GM18511 (cell line): ENCODE measurements around the gene TUBD1.

Source experiments
- ATAC-seq: cut with Tn5 transposase; IDR thresholded peaks from one replicate; pipeline ENCODE4 v1.9.1; 2021; ENCODE audit warnings: mild to moderate bottlenecking, moderate library complexity; ENCODE audit not compliant: unreplicated experiment

TUBD1 gene

DNA sequence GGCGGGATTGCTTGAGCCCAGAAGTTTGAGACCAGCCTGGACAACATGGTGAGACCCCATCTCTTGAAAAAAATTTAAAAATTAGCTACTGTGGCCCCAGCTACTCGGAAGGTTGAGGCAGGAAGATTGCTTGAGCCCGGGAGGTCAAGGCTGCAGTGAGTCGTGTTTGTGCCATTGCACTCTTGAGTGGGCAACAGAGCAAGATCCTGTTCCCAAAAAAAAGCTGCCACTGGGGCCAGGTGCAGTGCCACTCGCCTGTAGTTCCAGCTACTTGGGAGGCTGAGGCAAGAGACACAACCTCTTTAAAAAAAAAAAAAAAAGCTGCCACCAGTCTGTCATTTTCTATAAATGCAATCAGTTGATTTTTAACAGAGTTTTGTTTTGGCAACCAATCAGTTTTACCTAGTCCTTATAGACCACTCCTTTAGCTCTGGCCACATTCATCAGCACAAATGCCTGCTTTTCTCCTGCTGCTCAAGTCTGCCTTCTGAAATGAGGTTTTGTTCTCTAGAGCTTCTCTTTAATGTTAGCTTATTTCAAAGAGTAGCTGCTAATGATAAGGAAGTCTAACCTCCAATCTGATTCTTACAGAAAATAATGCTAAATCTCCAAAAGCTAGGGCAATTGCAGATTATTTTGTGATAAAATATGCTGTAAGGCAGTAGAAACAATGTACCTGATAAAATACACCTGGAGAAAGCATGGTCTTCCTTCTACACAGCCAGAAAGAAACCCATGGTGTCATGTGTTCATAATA, 64.8 kb downstream of the TUBD1 start:
- ATAC-seq = no peak

DNA sequence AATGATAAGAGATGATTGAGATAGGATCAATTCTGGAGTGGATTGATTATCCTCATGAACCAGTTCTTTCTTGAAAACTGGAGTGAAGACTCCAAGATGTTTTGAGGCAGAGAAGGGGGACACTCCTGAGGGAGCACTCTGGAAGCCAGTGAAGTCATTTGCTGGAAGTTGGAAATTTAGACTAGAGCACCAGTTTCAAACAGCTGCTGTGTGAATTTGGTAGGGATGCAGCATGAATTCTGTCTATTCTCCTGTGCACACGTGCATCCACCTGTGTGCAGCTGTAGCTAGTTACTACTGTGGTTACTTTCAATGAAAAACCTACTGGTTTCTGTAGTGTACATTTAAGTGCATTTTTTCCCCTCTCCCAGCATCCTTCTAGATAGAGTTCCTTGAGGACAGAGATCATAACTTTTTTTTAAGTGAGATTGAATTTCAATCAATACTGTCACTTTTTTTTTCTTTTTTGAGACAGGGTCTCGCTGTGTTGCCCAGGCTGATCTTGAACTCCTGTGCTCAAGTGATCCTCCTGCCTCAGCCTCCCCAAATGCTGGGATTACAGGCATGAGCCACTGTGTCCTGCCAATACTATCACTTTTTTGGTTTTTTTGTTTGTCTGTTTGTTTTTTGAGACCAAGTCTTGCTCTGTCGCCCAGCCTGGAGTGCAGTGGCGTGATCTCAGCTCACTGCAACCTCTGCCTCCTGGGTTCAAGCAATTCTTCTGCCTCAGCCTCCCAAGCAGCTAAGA, 65.9 kb downstream of the TUBD1 start:
- ATAC-seq = no peak

DNA sequence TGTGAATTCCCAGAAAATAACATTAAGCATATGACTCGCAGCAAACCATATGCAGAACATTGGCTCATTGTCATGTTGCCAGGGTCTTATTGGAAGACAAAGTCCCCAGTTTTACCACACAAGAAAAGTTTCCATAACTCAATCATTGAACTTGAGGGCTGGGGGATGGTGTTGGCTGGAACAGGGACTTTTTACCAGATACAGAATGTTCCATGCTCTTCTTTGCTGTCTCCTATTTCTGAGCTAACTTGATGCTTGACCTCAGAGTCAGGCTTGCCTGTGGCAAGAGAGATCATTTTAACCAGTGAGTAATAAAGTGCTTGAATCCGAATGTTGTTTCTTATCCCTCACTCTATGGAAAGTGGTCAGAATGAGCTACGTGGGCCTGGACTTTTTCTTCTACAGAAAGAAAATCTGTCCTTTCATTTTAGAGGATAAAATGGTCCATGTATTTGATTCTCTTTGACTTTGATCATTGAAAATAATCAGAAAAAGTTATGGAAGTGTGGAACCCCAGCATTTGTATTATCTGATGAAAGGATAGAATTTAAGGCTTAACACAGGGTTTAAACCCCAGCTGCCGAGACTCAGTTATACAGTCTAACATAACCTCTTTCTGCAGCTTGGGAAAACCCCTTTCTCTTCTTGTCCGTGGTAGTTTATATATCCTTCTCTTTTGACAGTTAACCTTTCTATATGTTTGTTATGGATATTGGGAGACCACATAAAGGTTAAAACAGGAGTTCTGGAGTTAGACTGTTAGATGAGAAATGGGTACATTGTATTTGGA, 67.0 kb downstream of the TUBD1 start:
- ATAC-seq = no peak

DNA sequence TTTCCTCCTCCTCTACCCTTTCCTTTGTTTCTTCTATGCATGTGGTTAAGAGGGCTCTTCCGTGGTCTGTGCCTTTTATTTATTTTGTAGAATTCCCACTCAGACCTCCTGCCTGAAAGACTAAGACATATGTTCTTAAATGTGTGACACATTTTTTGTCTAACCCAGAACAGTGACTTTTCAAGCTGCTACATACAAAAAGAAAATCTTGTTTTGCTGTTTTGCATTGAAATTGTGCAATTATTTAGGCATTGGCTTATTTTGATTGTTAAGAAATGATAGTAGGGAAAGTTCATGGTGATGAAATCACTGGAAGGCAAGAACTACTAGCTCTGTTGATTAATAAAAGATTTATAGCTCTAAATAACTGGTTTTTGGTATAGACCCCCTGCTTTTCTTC, 76.8 kb downstream of the TUBD1 start:
- ATAC-seq = no peak

DNA sequence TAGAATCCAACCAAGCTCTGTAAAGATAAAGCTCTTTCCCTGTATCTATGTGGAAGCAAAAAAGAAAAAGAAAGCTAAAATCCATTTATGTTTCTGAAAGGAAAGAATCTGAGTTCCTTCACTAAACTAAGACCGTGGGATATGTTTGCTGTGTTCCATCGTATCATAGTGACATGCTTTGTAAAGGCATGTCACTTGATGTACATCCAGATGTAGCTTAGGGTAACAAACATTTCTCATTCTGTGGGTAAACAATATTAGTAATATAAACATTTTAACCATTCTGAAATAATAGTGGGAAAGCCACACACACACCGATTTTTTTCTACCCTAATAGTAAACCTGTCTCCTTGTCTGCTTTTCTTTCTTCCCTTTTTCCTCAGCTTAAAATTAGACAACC, 78.1 kb downstream of the TUBD1 start:
- no peak for ATAC-seq

DNA sequence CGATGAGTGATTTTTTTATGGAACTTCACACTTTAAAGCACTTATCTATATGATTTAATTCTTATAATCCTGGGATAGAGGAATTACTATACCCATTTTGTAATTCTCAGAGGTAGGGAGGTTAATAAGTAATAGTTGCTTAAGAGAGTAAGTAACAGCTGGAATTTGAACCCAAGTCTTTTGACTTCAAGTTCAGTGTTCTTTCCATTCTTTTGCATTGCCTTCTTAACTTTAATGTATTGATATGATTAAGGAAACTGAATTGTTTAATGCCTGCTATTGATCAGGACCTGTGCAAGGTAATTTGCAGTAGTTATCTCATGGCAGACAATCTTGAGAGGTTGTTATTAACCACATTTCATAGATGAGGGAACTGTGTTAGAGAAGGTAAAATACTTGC, 78.5 kb downstream of the TUBD1 start:
- no peak for ATAC-seq

DNA sequence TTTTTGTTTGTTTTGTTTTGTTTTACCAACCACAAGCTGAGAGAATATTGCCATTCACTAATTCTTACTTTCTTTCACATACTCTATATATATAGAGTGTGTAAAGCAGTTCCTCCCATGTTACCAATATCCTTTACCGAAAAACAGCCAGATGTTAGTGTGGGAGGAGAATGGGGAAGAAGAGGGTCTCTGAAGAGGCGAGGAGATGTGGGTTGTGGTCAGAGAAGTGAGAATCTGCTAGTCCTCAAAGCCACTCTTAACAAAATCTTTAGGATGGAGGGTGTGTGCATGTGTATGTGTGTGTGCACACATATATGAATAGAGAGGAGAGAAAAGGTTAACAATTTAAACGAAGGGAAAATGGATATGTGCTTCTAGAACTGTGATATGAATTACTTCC, 80.6 kb downstream of the TUBD1 start:
- no peak for ATAC-seq

DNA sequence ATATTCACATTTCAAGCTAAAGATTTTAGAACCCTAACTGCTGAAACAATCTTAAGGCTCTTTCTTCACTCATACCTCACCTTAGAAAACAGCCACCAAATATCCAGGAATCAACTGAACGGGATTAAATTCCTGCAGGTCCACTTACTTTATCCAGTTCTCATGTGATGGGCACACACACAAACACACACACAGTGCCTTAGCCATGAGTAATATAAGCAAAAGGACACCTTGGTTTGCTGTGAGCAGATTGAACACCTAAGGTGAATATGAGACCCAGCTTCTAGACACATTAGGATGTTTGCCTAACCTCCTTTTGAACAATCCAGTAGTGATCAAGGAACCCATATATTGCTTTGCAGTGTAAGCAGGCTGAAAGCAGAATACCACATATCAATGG, 81.5 kb downstream of the TUBD1 start:
- ATAC-seq = no peak

DNA sequence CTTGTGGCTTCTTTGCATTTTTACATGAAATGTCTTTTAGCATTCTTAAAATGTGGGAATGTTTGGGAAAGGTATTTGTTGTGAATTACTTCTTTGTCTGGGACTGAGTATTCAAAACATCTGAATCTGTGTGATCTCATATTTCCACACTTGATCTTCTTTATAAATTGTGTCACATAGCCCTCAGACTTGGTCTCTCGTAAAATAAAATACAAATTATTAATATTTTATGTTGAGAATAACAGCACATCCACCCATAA, 81.9 kb downstream of the TUBD1 start:
- no peak for ATAC-seq
